GM12872 (cell line): ENCODE data around the gene GPR15.

Source experiments
- CTCF ChIP-seq: IDR thresholded peaks from 3 replicates; pipeline ENCODE4 v1.5.1; 2011; ENCODE audit warnings: low read depth, mild to moderate bottlenecking, low read length, moderate library complexity; ENCODE audit not compliant: insufficient read depth

GPR15 gene

GRCh38 chr3:98521897-98522543 is 9.8 kb upstream of the GPR15 start:
- TF ChIP-seq CTCF, result no peak

- no peak for TF ChIP-seq CTCF
Observed at GRCh38 chr3:98522544-98523281, 9.1 kb upstream of the GPR15 start, which contains the start of gene CLDND1. TSS of gene CLDND1 (minus strand) at chr3:98522902. CDS start at chr3:98521424, 1,478 bp downstream.

- TF ChIP-seq CTCF, result no peak
Observed at GRCh38 chr3:98525494-98525893, 6.3 kb upstream of the GPR15 start.

- no peak for TF ChIP-seq CTCF
Observed at GRCh38 chr3:98528474-98529346, 3.1 kb upstream of the GPR15 start.

GRCh38 chr3:98529856-98530459 is 1.8 kb upstream of the GPR15 start:
- no peak for TF ChIP-seq CTCF

DNA sequence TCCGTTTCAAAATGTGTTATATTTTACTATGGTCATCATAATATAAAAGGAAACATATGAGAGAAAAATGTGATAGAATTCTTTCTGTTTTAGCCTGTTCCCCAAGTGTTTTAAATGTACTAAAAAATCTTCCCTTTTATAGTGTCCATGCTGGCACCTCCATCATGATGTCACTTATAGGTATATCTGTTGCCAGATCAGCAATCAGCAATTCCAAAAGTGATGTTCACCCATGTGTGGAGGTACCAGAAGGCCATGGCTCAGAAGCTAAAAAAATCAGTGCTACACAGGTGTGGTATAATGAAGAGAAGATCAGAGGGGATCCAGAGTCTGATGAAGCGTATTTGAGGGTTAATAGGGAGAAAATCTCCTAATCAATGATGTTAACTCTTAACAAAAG is 1.1 kb upstream of the GPR15 start:
- TF ChIP-seq CTCF, result no peak

DNA sequence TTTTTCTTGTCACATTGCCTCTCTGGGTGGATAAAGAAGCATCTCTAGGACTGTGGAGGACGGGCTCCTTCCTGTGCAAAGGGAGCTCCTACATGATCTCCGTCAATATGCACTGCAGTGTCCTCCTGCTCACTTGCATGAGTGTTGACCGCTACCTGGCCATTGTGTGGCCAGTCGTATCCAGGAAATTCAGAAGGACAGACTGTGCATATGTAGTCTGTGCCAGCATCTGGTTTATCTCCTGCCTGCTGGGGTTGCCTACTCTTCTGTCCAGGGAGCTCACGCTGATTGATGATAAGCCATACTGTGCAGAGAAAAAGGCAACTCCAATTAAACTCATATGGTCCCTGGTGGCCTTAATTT is 478 bp downstream of the GPR15 start:
- no peak for TF ChIP-seq CTCF
